Left lung (tissue), 10 donors: ENCODE measurements around the gene VEGFA. TPM values are rescaled to one million over a fixed set of nuclear protein-coding genes. Genes with fewer than 3 reads are reported as not detected.

Experiments used
- ATAC-seq: fragments of 200-7000 bp; cut with Tn5 transposase; one replicate; pipeline ENCODE4 v1.9.1; 2020; ENCODE audit warnings: moderate library complexity
- DNase-seq, 4 donors: peaks; one replicate each; pipeline ENCODE4 v3.0.0-alpha.2; 2013 to 2020
- H3K27ac ChIP-seq, 2 donors: fragments of 200-600 bp; sonication (generic) in 1 of 2; one replicate each; pipeline versions ENCODE4 v1.5.0 to v1.8.0; 2020 to 2021
- H3K27me3 ChIP-seq, 2 donors: fragments of 200-600 bp; sonication (generic) in 1 of 2; one replicate each; pipeline versions ENCODE4 v1.5.0 to v1.8.0; 2020 to 2021
- H3K36me3 ChIP-seq, 2 donors: fragments of 200-600 bp; sonication (generic) in 1 of 2; one replicate each; pipeline versions ENCODE4 v1.5.0 to v1.8.0; 2020 to 2021
- H3K4me1 ChIP-seq, 2 donors: fragments of 200-600 bp; one replicate each; pipeline ENCODE4 v1.8.0; 2021
- H3K4me3 ChIP-seq, 2 donors: fragments of 200-600 bp; sonication (generic) in 1 of 2; one replicate each; pipeline versions ENCODE4 v1.5.0 to v1.8.0; 2020 to 2021; ENCODE audit warnings: mild to moderate bottlenecking in 1 of 2
- H3K9me3 ChIP-seq, 2 donors: fragments of 200-600 bp; sonication (generic) in 1 of 2; one replicate each; pipeline versions ENCODE4 v1.5.0 to v1.8.0; 2020 to 2021
- CTCF ChIP-seq, 2 donors: fragments of 200-600 bp; sonication (generic) in 1 of 2; IDR thresholded peaks; one replicate each; pipeline versions ENCODE4 v1.5.0 to v1.8.0; 2021; ENCODE audit warnings: antibody characterized with exemption in 2 of 2
- intact Hi-C, 2 donors: fragments of 100-400 bp; cut with DNase I; formaldehyde crosslinking; loops; one replicate each; pipeline versions ENCODE4 v1.11.2 to v1.14.2; 2022
- polyA plus RNA-seq, 6 donors: library from polyadenylated mRNA; unstranded; fragments of 120-200 nt; gene quantifications; one replicate each; pipeline ENCODE4 v1.2.1, GENCODE V29; 2013; ENCODE audit not compliant: insufficient read length in 6 of 6
- total RNA-seq, 2 donors: library from RNA; stranded (reverse); fragmentation: NEBNext Ultra II Directional; extraction: Animal tissue kit (Norgen Biotek cat#: 25700); gene quantifications; one replicate each; pipeline ENCODE4 v1.2.1, GENCODE V29; 2021
- donor health status: DM: no; HTN: yes; CAD: no.
- donor health status: DM: no; HTN: no; CAD: no.

Gene VEGFA
- total and polyA plus RNA-seq, 8 donors, result 147 to 349 (median 288) TPM

GRCh38 chr6:43793154-43793874 lies 23.3 kb downstream of the VEGFA start:
- Histone ChIP-seq H3K27ac (no peak overlapping the region), H3K4me1 (peaks cover 0 to 46% of the 10 kb centered on the region in 2 donors)
- intact Hi-C loops, result no loop called here

GRCh38 chr6:43793875-43794242 lies 23.8 kb downstream of the VEGFA start:
- Histone ChIP-seq H3K36me3 (no peaks in the 10 kb centered on the region), H3K4me3 (no peak overlapping the region), H3K27me3 (no peaks in the 10 kb centered on the region), H3K9me3 (no peaks in the 10 kb centered on the region), H3K27ac (no peak overlapping the region), H3K4me1 (peaks cover 0 to 52% of the 10 kb centered on the region in 2 donors)
- intact Hi-C loops, result no loop called here
- TF ChIP-seq CTCF (IDR thresholded peaks at IDR 0.05), result no peak
- DNase-seq, result no peak
- no peak for ATAC-seq

More at GRCh38 chr6:43793154-43793874, 23.3 kb downstream of the VEGFA start:
- ATAC-seq, result no peak
- Histone ChIP-seq H3K36me3 (no peaks in the 10 kb centered on the region), H3K27me3 (no peaks in the 10 kb centered on the region), H3K9me3 (no peaks in the 10 kb centered on the region), H3K4me3 (no peak overlapping the region)
- no peak for TF ChIP-seq CTCF (IDR thresholded peaks at IDR 0.05)
- no peak for DNase-seq

- ATAC-seq (no peak), DNase-seq (no peak)
- H3K27ac ChIP-seq, result no peak overlapping the region
- H3K27me3 ChIP-seq, result no peaks in the 10 kb centered on the region
- peaks cover 3 to 53% of the 10 kb centered on the region in 2 donors for H3K4me1 ChIP-seq
- no peak overlapping the region for H3K4me3 ChIP-seq
- TF ChIP-seq CTCF (IDR thresholded peaks at IDR 0.05), result no peak
- no peaks in the 10 kb centered on the region for H3K9me3 ChIP-seq
- H3K36me3 ChIP-seq, result no peaks in the 10 kb centered on the region
- intact Hi-C loops, result no loop called here
Measured at GRCh38 chr6:43795421-43795820, 25.4 kb downstream of the VEGFA start.

GRCh38 chr6:43796168-43796567 lies 26.2 kb downstream of the VEGFA start:
- H3K4me3 ChIP-seq, result no peak overlapping the region
- no peak for ATAC-seq
- TF ChIP-seq CTCF (IDR thresholded peaks at IDR 0.05), result no peak
- peaks cover 3 to 53% of the 10 kb centered on the region in 2 donors for H3K4me1 ChIP-seq
- intact Hi-C loops, result no loop called here
- no peaks in the 10 kb centered on the region for H3K27me3 ChIP-seq
- DNase-seq, result no peak
- H3K27ac ChIP-seq, result no peak overlapping the region
- no peaks in the 10 kb centered on the region for H3K9me3 ChIP-seq
- no peaks in the 10 kb centered on the region for H3K36me3 ChIP-seq

GRCh38 chr6:43796903-43797890 lies 27.2 kb downstream of the VEGFA start:
- Histone ChIP-seq H3K4me1 (peaks cover 9 to 63% of the 10 kb centered on the region in 2 donors), H3K27me3 (no peaks in the 10 kb centered on the region), H3K9me3 (no peaks in the 10 kb centered on the region), H3K4me3 (no peak overlapping the region), H3K36me3 (no peaks in the 10 kb centered on the region), H3K27ac (no peak overlapping the region)
- ATAC-seq (no peak), DNase-seq (peak in 1 of 4 donors; percentile 28)
- no peak for TF ChIP-seq CTCF (IDR thresholded peaks at IDR 0.05)
- intact Hi-C loops, result no loop called here
